ENCODE results near the gene NSG2. TPM values are rescaled to one million over a fixed set of nuclear protein-coding genes. Genes with fewer than 3 reads are reported as not detected.

Gene NSG2
- total RNA-seq, 2 experiments from 2014 or later, result not detected

DNA sequence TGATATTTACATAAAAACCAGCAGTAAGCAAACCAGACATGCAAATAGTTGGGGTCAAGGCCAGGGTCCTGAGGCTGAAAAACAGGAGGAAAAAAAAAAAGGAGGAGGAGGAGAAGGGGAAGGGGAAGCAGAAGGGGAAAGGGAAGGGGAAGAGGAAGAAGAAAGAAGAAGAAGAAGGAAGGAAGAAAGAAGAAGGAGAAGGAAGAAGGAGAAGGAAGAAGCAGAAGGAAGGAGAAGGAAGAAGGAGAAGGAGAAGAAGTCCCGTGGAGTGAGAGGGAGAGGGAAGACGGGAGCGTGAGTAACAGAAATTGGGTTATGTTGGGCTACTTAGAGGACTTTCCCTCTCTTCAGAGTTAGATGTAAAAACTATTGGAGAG, 24.6 kb upstream of the NSG2 start:
- no peak for TF ChIP-seq EZH2phosphoT487 (IDR thresholded peaks at IDR 0.05; ENCODE audit: borderline replicate concordance, low read depth, low read length)
- TF ChIP-seq, protein P1, sequence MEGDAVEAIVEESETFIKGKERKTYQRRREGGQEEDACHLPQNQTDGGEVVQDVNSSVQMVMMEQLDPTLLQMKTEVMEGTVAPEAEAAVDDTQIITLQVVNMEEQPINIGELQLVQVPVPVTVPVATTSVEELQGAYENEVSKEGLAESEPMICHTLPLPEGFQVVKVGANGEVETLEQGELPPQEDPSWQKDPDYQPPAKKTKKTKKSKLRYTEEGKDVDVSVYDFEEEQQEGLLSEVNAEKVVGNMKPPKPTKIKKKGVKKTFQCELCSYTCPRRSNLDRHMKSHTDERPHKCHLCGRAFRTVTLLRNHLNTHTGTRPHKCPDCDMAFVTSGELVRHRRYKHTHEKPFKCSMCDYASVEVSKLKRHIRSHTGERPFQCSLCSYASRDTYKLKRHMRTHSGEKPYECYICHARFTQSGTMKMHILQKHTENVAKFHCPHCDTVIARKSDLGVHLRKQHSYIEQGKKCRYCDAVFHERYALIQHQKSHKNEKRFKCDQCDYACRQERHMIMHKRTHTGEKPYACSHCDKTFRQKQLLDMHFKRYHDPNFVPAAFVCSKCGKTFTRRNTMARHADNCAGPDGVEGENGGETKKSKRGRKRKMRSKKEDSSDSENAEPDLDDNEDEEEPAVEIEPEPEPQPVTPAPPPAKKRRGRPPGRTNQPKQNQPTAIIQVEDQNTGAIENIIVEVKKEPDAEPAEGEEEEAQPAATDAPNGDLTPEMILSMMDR (conservative IDR thresholded peaks at IDR 0.05; ENCODE audit: low read length), result no peak
- intact Hi-C loops (cut with micrococcal nuclease; ENCODE audit: unreplicated experiment), result no loop called here
- no peaks in the 10 kb centered on the region for H3K4me1 ChIP-seq (ENCODE audit: insufficient read depth, low read length, poor library complexity, severe bottlenecking)
- H4K20me1 ChIP-seq (ENCODE audit: insufficient read depth, low read length), result no peaks in the 10 kb centered on the region
- BruUV-seq (replicated peaks), result no TSS peak
- no peaks in the 10 kb centered on the region for H3K36me3 ChIP-seq (ENCODE audit: insufficient read depth, low read length)
- no peak overlapping the region for H3K4me2 ChIP-seq (ENCODE audit: low read length)
- no peaks in the 10 kb centered on the region for H3K9me2 ChIP-seq (ENCODE audit: insufficient read depth, low read length)
- DNase-seq (ENCODE audit: low spot score), result no peak
- H2AFZ ChIP-seq (ENCODE audit: low read length), result no peak overlapping the region
- H3K9me3 ChIP-seq (ENCODE audit: low read length), result no peaks in the 10 kb centered on the region
- H3K4me3 ChIP-seq (ENCODE audit: low read depth, low read length, poor library complexity, severe bottlenecking), result no peak overlapping the region
- no peaks in the 10 kb centered on the region for H3K79me2 ChIP-seq (ENCODE audit: insufficient read depth, low read depth, low read length)
- no peak overlapping the region for H3K27ac ChIP-seq (ENCODE audit: low read depth, low read length, poor library complexity, severe bottlenecking)
- ChIA-PET POLR2A (no interaction called here), CTCF (ENCODE audit: unreplicated experiment) (no interaction called here)

DNA sequence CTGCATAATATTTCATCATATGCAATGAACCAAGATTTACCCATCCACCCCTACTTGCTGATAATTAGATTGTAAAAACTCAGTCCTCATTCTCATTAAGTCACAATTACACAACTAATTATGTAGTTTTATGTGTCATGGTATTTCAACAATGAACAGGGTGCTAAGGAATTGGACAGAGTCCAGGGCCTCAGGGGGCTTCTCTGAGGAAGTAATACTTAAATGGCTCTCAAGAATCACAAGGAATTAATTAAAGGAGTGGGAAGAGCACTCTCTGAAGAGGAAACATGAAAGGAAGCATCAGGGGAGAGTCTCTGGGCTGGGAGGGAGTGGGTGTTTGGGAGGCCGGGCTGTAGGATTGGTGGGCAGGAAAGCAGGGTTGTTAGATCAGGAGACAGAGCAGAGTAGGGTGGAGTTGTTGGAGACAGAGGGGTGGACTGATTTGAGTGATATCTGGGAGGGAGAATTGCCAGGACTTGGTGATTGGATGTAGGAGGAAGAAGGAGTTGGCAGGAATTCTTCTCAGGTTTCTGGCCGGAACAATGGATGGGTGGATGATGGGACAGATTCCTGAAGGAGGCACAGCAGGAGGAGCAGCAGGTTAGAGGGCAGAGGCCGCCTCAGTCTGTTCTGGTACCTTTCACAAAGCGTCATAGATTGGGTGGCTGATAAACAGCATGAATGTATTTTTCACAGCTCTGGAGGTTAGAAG, 23.0 kb upstream of the NSG2 start:
- no peaks in the 10 kb centered on the region for H3K9me2 ChIP-seq (ENCODE audit: insufficient read depth, low read length)
- H3K4me1 ChIP-seq (ENCODE audit: insufficient read depth, low read length, poor library complexity, severe bottlenecking), result no peaks in the 10 kb centered on the region
- H3K4me3 ChIP-seq (ENCODE audit: low read depth, low read length, poor library complexity, severe bottlenecking), result no peak overlapping the region
- no peaks in the 10 kb centered on the region for H4K20me1 ChIP-seq (ENCODE audit: insufficient read depth, low read length)
- H3K36me3 ChIP-seq (ENCODE audit: insufficient read depth, low read length), result no peaks in the 10 kb centered on the region
- no peak for DNase-seq (ENCODE audit: low spot score)
- no peaks in the 10 kb centered on the region for H3K79me2 ChIP-seq (ENCODE audit: insufficient read depth, low read depth, low read length)
- H2AFZ ChIP-seq (ENCODE audit: low read length), result no peak overlapping the region
- ChIA-PET CTCF (ENCODE audit: unreplicated experiment) (no interaction called here), POLR2A (no interaction called here)
- no peak overlapping the region for H3K27ac ChIP-seq (ENCODE audit: low read depth, low read length, poor library complexity, severe bottlenecking)
- no peaks in the 10 kb centered on the region for H3K9me3 ChIP-seq (ENCODE audit: low read length)
- no peak overlapping the region for H3K4me2 ChIP-seq (ENCODE audit: low read length)
- intact Hi-C loops (cut with micrococcal nuclease; ENCODE audit: unreplicated experiment), result no loop called here
- no TSS peak for BruUV-seq (replicated peaks)
- TF ChIP-seq EZH2phosphoT487 (IDR thresholded peaks at IDR 0.05; ENCODE audit: borderline replicate concordance, low read depth, low read length), result no peak
- TF ChIP-seq, protein P1 (conservative IDR thresholded peaks at IDR 0.05; ENCODE audit: low read length), result no peak

DNA sequence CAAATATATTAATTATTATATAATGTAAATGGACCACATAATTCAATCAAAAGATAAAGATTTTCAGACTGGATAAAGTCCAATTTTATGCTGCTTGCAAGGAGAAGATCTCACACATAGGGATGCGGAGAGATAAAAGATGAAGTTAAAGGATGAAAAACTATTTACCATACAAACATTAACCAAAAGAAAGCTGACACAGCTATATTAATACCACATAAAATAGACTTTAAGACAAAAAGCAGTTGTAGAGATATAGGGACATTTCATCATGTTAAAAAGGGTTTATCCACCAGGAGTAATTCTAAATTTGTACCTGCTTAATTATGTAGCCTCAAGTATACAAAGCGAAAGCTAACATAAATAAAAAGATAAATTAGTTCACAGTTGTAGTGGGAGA, 15.2 kb upstream of the NSG2 start:
- POLR2A ChIA-PET, result interaction anchor here (0.6 kb wide), 1 partner anchor 187 kb away, joined by 3 read pairs; no protein-coding TSS in a partner anchor
- no peaks in the 10 kb centered on the region for H3K36me3 ChIP-seq (ENCODE audit: insufficient read depth, low read length)
- no peaks in the 10 kb centered on the region for H4K20me1 ChIP-seq (ENCODE audit: insufficient read depth, low read length)
- H3K4me1 ChIP-seq (ENCODE audit: insufficient read depth, low read length, poor library complexity, severe bottlenecking), result no peaks in the 10 kb centered on the region
- intact Hi-C loops (cut with micrococcal nuclease; ENCODE audit: unreplicated experiment), result no loop called here
- CTCF ChIA-PET (ENCODE audit: unreplicated experiment), result no interaction called here
- no peak overlapping the region for H3K4me3 ChIP-seq (ENCODE audit: low read depth, low read length, poor library complexity, severe bottlenecking)
- H3K9me2 ChIP-seq (ENCODE audit: insufficient read depth, low read length), result no peaks in the 10 kb centered on the region
- no peak overlapping the region for H3K4me2 ChIP-seq (ENCODE audit: low read length)
- H2AFZ ChIP-seq (ENCODE audit: low read length), result no peak overlapping the region
- no peak for DNase-seq (ENCODE audit: low spot score)
- no TSS peak for BruUV-seq (replicated peaks)
- H3K9me3 ChIP-seq (ENCODE audit: low read length), result no peaks in the 10 kb centered on the region
- no peak for TF ChIP-seq EZH2phosphoT487 (IDR thresholded peaks at IDR 0.05; ENCODE audit: borderline replicate concordance, low read depth, low read length)
- TF ChIP-seq, protein P1 (conservative IDR thresholded peaks at IDR 0.05; ENCODE audit: low read length), result no peak
- H3K27ac ChIP-seq (ENCODE audit: low read depth, low read length, poor library complexity, severe bottlenecking), result no peak overlapping the region
- H3K79me2 ChIP-seq (ENCODE audit: insufficient read depth, low read depth, low read length), result no peaks in the 10 kb centered on the region
